ENCODE measurements around the gene GMEB2. TPM values are rescaled to one million over a fixed set of nuclear protein-coding genes. Genes with fewer than 3 reads are reported as not detected.
A peak's percentile ranks its signal among the peaks of the same experiment; 100 is the strongest.

The GMEB2 gene
- total RNA-seq: 10 to 100 TPM; 11.7 to 15.1 (median 14.6) TPM
- total RNA-seq (2013): 11.0 TPM

- Mint-ChIP-seq H3K27me3 (ENCODE audit: low read depth in 2 of 2) (no peaks in the 10 kb centered on the region), H3K9me3 (no peaks in the 10 kb centered on the region), H3K27ac (peak within 1 kb of the TSS; percentile 83 to 89), H3K4me3 (peak within 1 kb of the TSS; percentile 94), H3K4me1 (peaks cover 17 to 30% of the 10 kb centered on the region in 2 donors), H3K36me3 (no peaks in the 10 kb centered on the region)
- DNase-seq (peak; percentile 64 to 82), ATAC-seq (peak; percentile 41 to 63 (median 51))
- no peaks in the 10 kb centered on the region for H3K36me3 ChIP-seq (ENCODE audit: control insufficient read depth, insufficient read depth, low read length)
- TF ChIP-seq CTCF (IDR thresholded peaks at IDR 0.05): no peak
- no peaks in the 10 kb centered on the region for H3K27me3 ChIP-seq (ENCODE audit: control insufficient read depth, insufficient read depth, low read length)
- no peaks in the 10 kb centered on the region for H3K9me3 ChIP-seq (ENCODE audit: control insufficient read depth, insufficient read depth, low read length)
- peak within 1 kb of the TSS; percentile 94 for H3K4me3 ChIP-seq (ENCODE audit: low read length)
- WGBS (ENCODE audit: insufficient coverage): under 1% methylated on average over 114 of the region's 114 CpGs
- intact Hi-C loops (cut with micrococcal nuclease): loop anchor here (1.0 to 5.0 kb wide), 3 partner anchors 9 to 126 kb away; no protein-coding TSS in a partner anchor
- H3K4me1 ChIP-seq (ENCODE audit: control insufficient read depth, insufficient read depth, low read length): peaks cover 38% of the 10 kb centered on the region
- H3K27ac ChIP-seq (ENCODE audit: low read length): peak within 1 kb of the TSS; percentile 85
Observed at GRCh38 chr20:63626424-63627128, at the start of gene GMEB2. GMEB2 (minus strand) TSS chr20:63627101; CDS start chr20:63619397, 7,704 bp downstream.

- TF ChIP-seq CTCF (IDR thresholded peaks at IDR 0.05): no peak
- H3K4me3 Mint-ChIP-seq: no peak overlapping the region
- no peaks in the 10 kb centered on the region for H3K4me1 ChIP-seq (ENCODE audit: control insufficient read depth, insufficient read depth, low read length)
- H3K27ac ChIP-seq (ENCODE audit: low read length): no peak overlapping the region
- H3K27me3 Mint-ChIP-seq (ENCODE audit: low read depth in 2 of 2): no peaks in the 10 kb centered on the region
- DNase-seq (no peak), ATAC-seq (no peak)
- H3K27me3 ChIP-seq (ENCODE audit: control insufficient read depth, insufficient read depth, low read length): no peaks in the 10 kb centered on the region
- H3K36me3 ChIP-seq (ENCODE audit: control insufficient read depth, insufficient read depth, low read length): peaks cover 7% of the 10 kb centered on the region
- intact Hi-C loops (cut with micrococcal nuclease): no loop called here
- H3K9me3 ChIP-seq (ENCODE audit: control insufficient read depth, insufficient read depth, low read length): no peaks in the 10 kb centered on the region
- no peak overlapping the region for H3K4me3 ChIP-seq (ENCODE audit: low read length)
- H3K4me1 Mint-ChIP-seq: no peaks in the 10 kb centered on the region
- H3K27ac Mint-ChIP-seq: no peak overlapping the region
- H3K36me3 Mint-ChIP-seq: no peaks in the 10 kb centered on the region
- no peaks in the 10 kb centered on the region for H3K9me3 Mint-ChIP-seq
- 98% methylated on average over 15 of the region's 20 CpGs for WGBS (ENCODE audit: insufficient coverage)
Observed at GRCh38 chr20:63675681-63676368, 48.9 kb upstream of the GMEB2 start.

GRCh38 chr20:63673951-63674350, 47.0 kb upstream of the GMEB2 start:
- no peak overlapping the region for H3K4me3 ChIP-seq (ENCODE audit: low read length)
- DNase-seq (no peak), ATAC-seq (no peak)
- no peaks in the 10 kb centered on the region for H3K36me3 Mint-ChIP-seq
- intact Hi-C loops (cut with micrococcal nuclease): no loop called here
- H3K4me1 ChIP-seq (ENCODE audit: control insufficient read depth, insufficient read depth, low read length): no peaks in the 10 kb centered on the region
- H3K9me3 ChIP-seq (ENCODE audit: control insufficient read depth, insufficient read depth, low read length): no peaks in the 10 kb centered on the region
- no peak for TF ChIP-seq CTCF (IDR thresholded peaks at IDR 0.05)
- H3K27ac ChIP-seq (ENCODE audit: low read length): no peak overlapping the region
- no peaks in the 10 kb centered on the region for H3K27me3 Mint-ChIP-seq (ENCODE audit: low read depth in 2 of 2)
- no peak overlapping the region for H3K27ac Mint-ChIP-seq
- 98% methylated on average over 13 of the region's 14 CpGs for WGBS (ENCODE audit: insufficient coverage)
- no peaks in the 10 kb centered on the region for H3K27me3 ChIP-seq (ENCODE audit: control insufficient read depth, insufficient read depth, low read length)
- no peaks in the 10 kb centered on the region for H3K9me3 Mint-ChIP-seq
- no peaks in the 10 kb centered on the region for H3K4me1 Mint-ChIP-seq
- H3K4me3 Mint-ChIP-seq: no peak overlapping the region
- peaks cover 7% of the 10 kb centered on the region for H3K36me3 ChIP-seq (ENCODE audit: control insufficient read depth, insufficient read depth, low read length)

All from natural killer cell (primary cell).